ENCODE results near the gene ANO8.

ANO8 gene

DNA sequence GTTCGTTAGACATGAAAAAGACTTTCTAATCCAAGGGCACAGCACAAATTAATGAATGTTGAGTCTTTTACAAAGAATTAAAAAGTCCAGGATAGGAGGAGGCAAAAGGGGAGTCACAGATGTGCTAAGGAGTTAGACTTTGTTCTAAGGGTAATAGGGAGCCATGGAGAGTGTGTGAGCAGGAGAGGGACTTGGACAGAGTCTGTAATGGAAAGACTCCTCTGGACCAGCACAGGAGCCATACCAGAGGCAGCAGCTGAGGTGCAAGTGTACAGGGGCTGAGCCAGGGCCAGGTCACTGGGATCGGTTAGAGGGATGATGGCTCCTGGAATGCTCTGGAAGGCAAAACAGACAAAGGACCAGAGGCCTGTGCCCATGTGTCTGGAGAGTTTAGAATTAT is 13.2 kb upstream of the ANO8 start:
- no peak for DNase-seq (ENCODE audit: low read depth, low spot score)

DNA sequence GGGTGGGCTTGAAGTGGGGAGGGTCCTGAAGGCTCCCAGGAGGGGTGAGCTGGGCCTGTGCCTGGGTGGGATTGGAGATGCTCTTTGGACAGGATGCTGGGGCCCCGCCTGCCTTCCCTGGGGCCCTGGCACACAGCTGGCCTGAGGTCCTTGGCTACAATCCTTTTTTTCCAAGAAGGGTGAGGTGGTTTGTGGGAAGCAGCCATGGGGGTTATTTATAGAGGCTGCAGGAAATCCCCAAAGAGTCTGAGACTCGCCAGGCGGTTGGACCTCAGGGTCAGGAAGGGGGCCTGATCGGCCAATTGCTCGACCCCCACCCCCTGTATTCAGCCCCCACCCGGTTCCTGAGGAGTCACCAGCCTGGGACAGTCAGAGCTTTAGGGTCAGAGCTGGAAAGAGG is 12.7 kb upstream of the ANO8 start:
- DNase-seq (ENCODE audit: low read depth, low spot score), result no peak

DNA sequence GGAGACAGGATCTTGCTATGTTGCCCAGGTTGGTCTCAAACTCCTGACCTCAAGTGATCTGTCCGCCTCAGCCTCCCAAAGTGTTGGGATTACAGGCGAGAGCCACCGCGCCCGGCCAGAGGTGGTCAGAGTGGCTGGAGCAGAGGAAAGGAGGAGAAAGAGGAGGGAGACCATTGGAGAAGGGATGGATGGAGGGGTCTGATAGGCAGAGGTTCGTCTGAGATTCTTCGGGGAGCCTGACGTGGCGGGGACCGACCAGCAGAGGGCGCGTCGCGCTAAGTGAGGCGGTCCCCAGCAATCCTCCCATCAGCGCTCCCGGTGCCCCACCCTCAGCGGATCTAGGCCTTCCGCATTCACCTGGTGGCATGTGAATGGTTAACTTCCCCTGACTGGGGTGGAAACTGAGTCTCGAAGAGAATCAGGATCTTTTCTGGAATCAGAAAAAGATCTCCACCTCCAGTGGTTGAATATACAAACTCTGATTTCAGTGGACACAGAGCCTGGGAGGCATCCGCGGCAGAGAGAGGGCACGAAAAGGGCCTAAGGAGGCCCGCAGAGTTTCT is 11.5 kb upstream of the ANO8 start:
- no peak for DNase-seq (ENCODE audit: low read depth, low spot score)

DNA sequence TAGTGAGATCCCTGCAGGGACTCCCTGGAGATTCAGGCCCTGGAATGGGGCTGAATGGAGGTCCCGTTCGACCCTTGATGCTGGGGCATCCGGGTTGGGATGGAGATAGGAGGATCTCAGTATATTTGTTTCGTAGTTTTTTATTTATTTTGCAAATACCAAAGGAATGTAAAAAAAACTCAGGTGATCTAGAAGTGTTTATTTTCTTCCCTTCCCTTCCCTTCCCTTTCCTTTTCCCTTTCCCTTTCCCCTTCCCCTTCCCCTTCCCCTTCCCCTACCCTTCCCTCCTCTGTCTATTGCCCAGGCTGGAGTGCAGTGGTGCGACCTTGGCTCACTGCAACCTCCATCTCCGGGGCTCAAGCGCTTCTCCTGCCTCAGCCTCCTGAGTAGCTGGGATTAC is 7.2 kb upstream of the ANO8 start:
- DNase-seq (ENCODE audit: low read depth, low spot score), result no peak

DNA sequence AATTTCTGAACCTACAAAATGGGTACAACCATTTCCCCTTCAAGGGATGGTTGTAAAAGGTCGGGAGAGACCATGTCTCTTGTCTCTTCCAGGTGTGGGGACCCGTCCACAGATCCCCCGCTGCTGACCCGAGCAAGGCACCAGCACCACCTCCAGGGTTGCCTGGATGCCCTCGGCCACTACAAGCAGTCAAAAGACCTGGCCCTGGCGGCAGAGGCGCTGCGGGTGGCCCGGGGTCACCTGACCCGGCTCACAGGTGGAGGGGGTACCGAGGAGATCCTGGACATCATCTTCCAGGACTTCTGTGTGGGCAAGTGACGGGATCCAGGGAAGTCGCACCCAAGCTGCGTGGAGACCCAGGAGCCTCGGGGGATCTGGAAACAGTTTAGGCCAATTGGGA is 6.7 kb upstream of the ANO8 start:
- no peak for DNase-seq (ENCODE audit: low read depth, low spot score)

DNA sequence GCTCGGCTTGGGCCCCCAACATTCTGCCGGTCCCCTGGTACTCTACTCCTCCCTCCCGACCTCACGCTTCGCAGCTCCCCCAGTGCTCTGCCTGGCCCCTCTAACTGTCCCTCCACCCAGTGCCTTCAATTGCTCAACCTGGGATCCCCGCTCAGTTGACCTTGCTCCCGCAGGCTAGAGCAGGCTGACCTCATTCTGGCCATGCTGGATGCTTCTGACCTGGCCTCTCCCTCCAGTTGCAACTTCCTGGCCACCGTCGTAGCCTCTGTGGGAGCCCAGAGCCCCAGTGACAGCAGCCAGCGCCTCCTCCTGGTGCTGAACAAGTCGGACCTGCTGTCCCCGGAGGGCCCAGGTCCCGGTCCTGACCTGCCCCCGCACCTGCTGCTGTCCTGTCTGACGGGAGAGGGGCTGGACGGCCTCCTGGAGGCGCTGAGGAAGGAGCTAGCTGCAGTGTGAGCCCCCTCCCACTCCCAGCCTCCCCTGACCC is 6.3 kb upstream of the ANO8 start:
- no peak for DNase-seq (ENCODE audit: low read depth, low spot score)

DNA sequence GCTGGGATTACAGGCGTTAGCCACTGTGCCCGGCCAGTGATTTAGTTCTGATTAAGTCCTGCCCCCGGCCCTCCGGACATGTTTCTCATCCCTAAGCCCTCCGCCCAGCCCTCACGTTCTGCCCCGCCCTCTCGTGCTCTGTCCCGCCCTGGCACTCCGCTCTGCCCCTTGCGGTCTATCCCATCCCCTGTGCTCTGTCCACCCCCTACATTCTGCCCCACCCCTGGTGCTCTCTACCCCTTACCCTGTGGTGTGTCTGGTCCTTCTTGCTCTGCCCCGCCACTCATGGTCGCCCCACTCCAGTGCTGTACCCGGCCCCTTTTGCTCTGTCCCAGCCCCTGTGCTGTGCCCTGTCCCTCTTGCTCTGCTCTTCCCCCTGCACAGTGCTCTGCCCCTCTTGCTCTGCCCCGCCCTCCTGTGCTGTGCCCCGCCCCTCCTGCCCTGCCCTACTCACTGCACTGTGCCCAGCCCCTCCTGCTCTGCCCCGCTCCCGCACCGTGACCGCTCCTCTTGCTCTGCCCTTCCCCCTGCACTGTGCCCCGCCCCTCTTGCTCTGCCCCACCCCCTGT is 5.7 kb upstream of the ANO8 start:
- no peak for DNase-seq (ENCODE audit: low read depth, low spot score)

DNA sequence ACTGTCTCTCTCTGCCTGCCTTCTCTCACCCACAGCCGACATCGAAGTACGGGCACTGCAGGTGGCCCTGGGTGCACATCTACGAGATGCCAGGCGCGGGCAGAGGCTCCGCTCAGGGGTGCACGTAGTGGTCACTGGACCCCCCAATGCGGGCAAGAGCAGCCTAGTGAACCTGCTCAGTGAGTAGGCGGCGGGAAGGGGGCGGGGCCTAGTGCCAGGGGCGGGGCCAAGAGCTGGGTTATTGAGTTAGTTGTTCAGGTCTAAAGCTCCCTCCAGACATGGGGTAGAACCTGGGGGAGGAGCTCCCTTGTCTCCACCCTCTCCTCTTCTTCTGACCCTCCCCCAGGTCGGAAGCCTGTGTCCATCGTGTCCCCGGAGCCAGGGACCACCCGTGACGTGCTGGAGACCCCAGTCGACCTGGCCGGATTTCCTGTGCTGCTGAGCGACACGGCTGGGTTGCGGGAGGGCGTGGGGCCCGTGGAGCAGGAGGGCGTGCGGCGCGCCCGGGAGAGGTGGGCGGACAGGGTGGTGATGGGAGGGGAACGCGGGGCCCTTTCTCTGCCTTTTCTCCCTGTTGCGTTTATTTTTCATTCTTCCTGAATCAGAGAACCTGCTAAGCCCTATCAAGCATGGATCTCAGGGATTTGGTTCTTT is 4.6 kb upstream of the ANO8 start:
- no peak for DNase-seq (ENCODE audit: low read depth, low spot score)

DNA sequence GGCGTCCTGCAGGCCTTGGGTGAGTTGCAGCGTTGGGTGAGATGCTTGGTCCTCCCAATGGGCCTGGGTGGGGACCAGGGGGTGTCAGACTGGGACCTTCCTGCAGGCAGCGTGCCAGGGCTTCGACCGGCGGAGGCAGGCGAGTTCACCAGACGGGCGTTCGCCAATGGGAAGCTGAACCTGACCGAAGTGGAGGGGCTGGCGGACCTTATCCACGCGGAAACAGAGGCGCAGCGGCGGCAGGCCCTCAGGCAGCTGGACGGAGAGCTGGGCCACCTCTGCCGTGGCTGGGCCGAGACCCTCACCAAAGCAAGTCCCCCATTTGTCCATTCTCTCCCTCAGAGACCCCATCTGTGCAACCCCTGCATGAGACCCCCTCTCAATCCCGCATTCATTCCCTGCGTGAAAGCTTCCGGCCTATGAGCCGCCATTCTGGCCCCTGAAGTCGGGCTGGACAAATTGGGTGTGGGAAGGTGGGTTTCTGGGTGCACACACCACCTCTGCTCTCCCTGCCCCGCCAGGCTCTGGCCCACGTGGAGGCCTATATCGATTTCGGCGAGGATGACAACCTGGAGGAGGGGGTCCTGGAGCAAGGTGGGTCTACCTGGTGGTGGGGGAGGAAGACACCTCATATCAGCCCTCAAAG is 3.9 kb upstream of the ANO8 start:
- DNase-seq (ENCODE audit: low read depth, low spot score), result no peak

DNA sequence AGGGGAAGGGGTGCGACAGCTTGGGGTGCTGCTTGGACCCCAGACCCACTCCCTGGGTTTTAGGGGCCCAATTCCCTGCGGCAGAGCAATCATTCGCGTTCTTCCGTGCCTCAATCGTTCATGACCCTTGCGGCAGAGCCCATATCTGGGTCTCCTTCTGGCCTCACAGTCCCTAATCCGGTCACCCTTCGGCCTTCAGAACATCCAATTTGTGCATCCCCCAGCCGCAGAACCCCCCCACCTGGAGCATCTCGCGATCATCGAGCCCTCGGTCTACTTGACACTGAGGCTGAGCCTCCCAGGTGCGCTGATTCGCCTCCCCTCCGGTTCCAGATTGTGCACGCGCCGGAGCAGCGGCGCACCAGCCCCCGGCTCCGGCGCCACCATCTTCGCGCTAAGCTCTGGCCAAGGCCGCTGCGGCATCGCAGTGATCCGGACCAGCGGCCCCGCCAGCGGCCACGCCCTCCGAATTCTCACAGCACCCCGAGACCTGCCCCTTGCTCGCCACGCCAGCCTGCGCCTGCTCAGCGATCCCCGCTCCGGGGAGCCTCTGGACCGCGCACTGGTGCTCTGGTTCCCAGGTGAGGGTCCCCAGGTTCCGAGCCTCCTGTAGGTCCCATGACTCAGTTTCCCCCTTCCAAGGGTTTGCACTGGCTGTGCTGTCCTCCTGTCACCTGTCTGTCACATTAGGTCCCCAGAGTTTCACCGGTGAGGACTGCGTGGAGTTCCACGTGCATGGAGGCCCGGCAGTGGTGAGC is 3.2 kb upstream of the ANO8 start:
- no peak for DNase-seq (ENCODE audit: low read depth, low spot score)

DNA sequence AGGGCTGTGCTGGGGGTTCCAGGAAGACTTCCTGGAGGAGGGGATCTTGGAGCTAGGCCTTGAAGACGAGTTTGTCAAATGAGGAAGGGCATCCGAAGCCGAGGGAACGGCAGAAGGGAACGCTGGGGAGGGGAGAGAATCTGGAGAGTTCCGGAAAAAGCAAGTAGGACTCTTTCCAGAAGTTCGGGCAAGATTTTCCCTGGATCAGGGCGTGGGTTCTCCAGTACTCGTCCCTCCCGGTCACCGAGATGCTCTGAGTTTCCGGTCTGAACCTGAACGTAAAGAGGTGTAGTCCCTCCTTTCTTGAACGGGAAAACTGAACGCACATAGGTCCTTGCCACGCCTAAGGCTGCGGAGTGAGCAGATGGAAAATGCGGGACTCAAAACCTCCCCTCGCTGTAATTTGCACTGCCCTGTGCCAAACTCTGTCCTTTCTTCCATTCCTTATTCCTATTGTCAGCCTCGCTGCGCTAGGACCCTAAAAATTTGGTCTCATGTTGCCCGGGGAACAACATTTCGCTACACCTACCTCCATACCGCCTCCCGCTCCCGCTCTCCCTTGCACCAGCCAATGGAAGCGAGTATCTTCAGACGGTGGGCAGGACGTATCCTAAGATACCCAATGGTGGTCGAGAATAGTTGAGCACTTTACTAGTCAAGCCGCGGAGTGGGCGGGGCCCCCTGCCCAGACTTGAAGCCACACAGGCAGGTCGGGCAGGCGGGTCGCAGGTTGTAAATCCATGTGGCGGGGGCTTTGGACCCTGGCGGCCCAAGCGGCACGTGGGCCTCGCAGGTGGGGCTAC is 2.4 kb upstream of the ANO8 start, which contains the start of gene GTPBP3:
TSS of gene GTPBP3 (plus strand) at position 682 of the 803 bp plus-strand sequence. CDS start at position 741, 59 bp downstream.
- DNase-seq (ENCODE audit: low read depth, low spot score), result peak; percentile 95

DNA sequence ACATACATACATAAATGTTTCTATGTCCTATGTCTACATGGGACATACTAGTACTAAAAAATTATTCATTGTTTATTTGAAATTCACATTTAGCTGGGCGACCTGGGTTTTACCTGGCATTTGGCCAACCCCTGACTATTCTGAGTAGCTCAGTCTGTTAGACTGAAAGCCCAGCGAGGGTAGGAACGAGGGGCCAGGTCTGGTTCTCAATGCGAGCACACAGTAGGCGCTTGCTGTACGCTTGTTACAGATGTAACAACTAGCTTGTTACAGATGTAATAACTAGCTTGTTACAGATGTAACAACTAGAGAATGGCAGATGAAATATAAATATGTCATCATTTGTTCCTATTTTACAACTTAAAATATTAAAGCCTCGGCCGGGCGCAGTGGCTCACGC is 920 bp upstream of the ANO8 start:
- DNase-seq (ENCODE audit: low read depth, low spot score), result no peak

DNA sequence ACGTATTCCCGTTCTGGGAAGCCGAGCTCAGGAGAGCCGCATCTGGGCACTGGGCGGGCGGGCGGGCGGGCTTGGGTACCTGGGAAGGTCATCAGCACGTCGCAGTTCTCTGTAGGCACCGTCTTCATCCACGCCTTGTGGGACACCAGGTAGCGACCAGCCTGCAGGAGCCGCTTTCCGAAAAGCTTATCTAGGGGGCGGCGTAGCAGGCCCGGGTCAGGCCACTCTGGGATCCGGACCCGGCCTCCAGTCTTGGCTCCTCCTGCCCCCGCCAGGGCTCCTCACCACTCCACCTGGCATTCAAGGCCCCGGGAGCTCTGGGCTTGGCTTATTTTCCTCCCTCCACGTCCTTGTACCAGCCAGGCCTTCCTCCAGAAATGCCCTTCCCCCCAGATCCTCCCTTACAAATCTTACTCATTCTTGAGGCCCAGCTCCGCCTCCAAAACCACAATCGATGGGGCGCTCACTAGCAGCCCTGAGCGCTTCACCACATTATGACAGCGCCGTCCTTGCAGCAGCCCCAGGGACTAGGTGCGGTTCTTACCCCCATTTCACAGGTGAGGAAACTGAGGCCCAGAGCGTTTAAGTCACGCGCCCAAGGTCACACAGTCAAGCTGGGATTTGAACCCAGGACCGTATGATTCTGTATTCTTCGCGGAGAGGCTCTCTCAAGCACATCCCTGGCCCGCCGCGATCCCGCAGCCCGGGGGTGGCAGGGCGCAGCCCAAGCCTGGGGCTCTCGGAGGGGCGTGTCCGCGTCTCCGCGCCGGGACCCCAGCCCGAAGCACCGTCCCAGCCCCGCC is 843 bp downstream of the ANO8 start:
- no peak for DNase-seq (ENCODE audit: low read depth, low spot score)

DNA sequence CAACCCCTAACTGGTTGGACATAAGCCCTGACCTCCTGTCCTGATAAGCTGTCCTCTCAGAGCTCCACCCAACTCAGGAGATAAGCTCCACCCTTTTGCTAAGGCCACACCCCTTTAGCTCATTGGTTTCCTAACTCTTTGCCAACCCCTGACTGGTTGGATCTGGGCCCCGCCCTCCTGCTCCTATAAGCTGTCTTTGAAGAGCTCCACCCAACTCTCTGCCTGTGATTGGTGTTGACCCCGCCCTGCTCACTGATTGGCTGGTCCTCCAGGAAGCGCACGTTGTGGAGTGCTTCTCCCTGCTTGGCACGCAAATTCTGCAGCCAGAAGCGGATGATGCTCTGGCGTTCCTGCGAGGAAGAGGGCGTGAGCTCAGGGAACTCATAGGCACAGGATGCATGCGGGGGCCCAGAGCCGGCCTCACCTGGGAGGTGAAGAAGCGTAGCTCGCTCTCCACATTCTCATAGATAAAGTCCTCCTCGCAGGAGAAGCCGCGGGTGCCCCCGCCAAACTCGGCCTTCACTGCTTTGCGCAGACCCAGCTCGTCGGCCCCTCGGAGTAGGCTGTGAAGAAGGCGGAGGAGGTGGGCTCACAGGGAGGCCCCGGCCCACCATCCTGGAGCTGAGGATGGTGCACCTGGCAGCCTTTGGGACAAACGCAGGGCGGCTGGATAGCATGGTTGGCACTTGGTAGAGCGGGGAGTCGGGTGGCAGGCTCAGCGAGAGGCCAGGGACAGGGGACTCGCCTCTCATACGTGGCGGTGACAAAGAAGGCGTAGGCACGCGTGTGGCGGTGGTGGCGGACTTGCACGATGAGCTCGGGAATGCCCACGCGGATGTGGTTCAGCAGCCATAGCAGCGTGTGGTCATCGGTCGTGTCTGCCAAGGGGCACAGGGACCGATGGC is 1.7 kb downstream of the ANO8 start:
- DNase-seq (ENCODE audit: low read depth, low spot score), result no peak

DNA sequence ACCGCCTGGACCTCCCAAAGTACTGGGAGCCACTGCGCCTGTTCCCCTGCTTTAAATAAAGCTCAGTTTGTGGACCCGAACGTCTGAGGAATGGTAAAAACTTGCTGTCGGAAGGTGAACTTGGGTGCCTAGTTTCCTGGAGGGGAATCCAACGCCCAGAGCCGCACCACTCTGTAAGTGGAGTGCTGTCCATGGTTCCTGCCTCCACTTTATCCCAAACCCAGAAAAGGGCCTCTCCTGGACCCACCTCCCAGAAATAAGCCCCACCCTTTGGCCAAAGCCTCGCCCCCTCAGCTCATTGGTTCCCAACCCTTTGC is 2.3 kb downstream of the ANO8 start:
- DNase-seq (ENCODE audit: low read depth, low spot score), result no peak

DNA sequence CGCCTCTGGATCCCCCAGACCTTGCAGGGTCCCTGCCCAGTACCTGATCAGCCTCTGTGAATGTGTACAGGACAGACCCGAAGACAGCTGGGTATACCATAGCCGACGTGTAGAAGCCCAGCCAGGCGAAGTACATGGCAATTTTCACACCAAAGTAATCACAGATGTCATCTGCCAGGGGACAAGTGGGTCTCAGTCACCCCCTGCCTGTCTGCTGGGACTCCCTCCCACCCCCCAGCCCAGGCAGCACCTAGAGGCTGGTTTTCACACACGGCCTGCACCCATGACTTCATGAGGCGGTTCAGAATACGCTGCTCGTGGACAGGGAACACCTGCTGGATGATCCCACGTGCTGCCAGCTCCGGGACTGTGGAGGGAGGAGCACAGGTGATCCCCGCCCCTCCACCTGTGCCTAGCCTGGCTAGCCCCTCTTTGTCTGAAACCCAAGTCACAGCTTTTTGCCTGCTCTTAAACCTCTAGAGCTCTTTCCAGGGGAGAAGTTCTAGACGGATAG is 3.6 kb downstream of the ANO8 start:
- no peak for DNase-seq (ENCODE audit: low read depth, low spot score)

DNA sequence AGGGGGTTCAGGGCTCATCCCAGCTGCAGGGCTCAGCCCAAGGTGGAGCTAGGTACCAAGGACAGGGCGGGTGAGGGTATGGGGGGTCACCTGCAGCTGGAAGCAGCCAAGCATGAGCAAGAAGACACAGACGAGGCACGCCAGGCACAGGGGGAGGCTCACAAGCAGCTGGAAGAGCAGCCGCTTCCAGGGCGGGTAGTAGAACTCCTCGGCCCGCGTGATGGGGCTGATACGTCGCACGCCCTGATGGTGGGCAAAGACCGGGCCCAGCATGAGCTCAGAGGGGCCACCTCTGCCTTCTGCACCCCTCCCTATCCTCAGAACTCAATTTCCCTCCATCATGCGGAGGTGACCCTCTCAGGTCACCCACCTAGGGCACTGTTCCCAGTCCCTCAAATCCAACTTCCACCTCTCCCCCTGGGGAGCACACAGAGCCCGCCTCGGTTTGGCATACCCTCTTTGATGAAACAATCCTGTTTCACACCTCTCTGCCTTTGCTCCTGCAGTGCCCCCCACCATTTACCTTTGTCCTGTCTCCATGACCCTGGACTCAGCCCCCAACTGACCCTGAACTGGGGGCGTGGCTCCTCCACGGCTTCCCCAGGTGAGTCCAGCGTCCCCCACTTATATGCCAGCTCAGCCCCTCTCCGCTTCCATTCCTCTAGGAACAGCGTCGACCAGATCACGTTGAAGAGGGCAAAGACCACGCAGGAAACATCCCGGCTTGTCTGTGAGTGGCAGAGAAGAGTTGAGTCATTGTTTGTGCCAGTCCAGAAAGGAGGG is 4.2 kb downstream of the ANO8 start:
- DNase-seq (ENCODE audit: low read depth, low spot score), result no peak

All from smooth muscle cell of the brain vasculature (primary cell).